Naive B cell (primary cell): Measurements from ENCODE around the gene WNT1. TPM values are rescaled to one million over a fixed set of nuclear protein-coding genes. Genes with fewer than 3 reads are reported as not detected.

ENCODE experiments used
- ATAC-seq, 2 donors: fragments of 150-1000 bp; cut with Tn5 transposase; 2 replicates each; pipeline ENCODE4 v1.10.0; 2021; ENCODE audit warnings: low read depth in 2 of 2, mild to moderate bottlenecking in 2 of 2, moderate library complexity in 2 of 2
- DNase-seq: peaks from one replicate; pipeline ENCODE4 v3.0.0; 2022
- H3K27ac Mint-ChIP-seq, 6 donors: one replicate each; pipeline ENCODE4 v1.8.0; 2020 to 2022; ENCODE audit warnings: mild to moderate bottlenecking in 6 of 6, mixed read lengths in 6 of 6, moderate library complexity in 5 of 6, inconsistent platforms in 2 of 6
- H3K27me3 Mint-ChIP-seq, 3 donors: one replicate each; pipeline ENCODE4 v1.8.0; 2021 to 2022; ENCODE audit warnings: mixed read lengths in 3 of 3, mild to moderate bottlenecking in 1 of 3
- H3K36me3 Mint-ChIP-seq, 2 donors: one replicate each; pipeline ENCODE4 v1.8.0; 2020 to 2022; ENCODE audit warnings: mixed read lengths in 2 of 2, inconsistent platforms in 1 of 2, mild to moderate bottlenecking in 1 of 2
- H3K4me1 Mint-ChIP-seq, 3 donors: one replicate each; pipeline ENCODE4 v1.8.0; 2020 to 2022; ENCODE audit warnings: mixed read lengths in 3 of 3, inconsistent platforms in 1 of 3, mild to moderate bottlenecking in 1 of 3, moderate library complexity in 1 of 3
- H3K4me3 Mint-ChIP-seq, 8 donors: one replicate each; pipeline ENCODE4 v1.8.0; 2020 to 2022; ENCODE audit warnings: mild to moderate bottlenecking in 8 of 8, mixed read lengths in 8 of 8, moderate library complexity in 8 of 8, inconsistent platforms in 2 of 8
- H3K9me3 Mint-ChIP-seq, 7 donors: one replicate each; pipeline ENCODE4 v1.8.0; 2020 to 2022; ENCODE audit warnings: mixed read lengths in 7 of 7, mild to moderate bottlenecking in 5 of 7, inconsistent platforms in 2 of 7, moderate library complexity in 1 of 7
- polyA plus RNA-seq, 6 donors: library from polyadenylated mRNA; unstranded; fragments of 300-500 nt; fragmentation: Illumina TruSeq; gene quantifications; one replicate each; pipeline ENCODE4 v1.2.3, GENCODE V29; 2021; ENCODE audit warnings: low read depth in 6 of 6

Gene WNT1
- polyA plus RNA-seq, 6 donors from 2014 or later = 0.23 TPM; not detected in 5

GRCh38 chr12:49024543-49024942 is 46.4 kb downstream of the WNT1 start:
- peaks cover 5 to 10% (median 10%) of the 10 kb centered on the region in 3 donors for H3K4me1 Mint-ChIP-seq
- no peaks in the 10 kb centered on the region for H3K27me3 Mint-ChIP-seq
- peaks cover 22 to 23% of the 10 kb centered on the region in 2 donors for H3K36me3 Mint-ChIP-seq
- ATAC-seq (no peak), DNase-seq (no peak)
- H3K4me3 Mint-ChIP-seq = no peak overlapping the region
- H3K9me3 Mint-ChIP-seq = no peaks in the 10 kb centered on the region
- peak overlapping the region in 2 of 6 donors; percentile 26 to 56 for H3K27ac Mint-ChIP-seq

- ATAC-seq (no peak), DNase-seq (no peak)
- peaks cover 22 to 23% of the 10 kb centered on the region in 2 donors for H3K36me3 Mint-ChIP-seq
- H3K4me3 Mint-ChIP-seq = no peak overlapping the region
- H3K4me1 Mint-ChIP-seq = peaks cover 0 to 5% (median 4%) of the 10 kb centered on the region in 3 donors
- H3K27ac Mint-ChIP-seq = no peak overlapping the region
- no peaks in the 10 kb centered on the region for H3K27me3 Mint-ChIP-seq
- H3K9me3 Mint-ChIP-seq = no peaks in the 10 kb centered on the region
These were observed 47.3 kb downstream of the WNT1 start for GRCh38 chr12:49025463-49025862.

- H3K4me1 Mint-ChIP-seq = peaks cover 2 to 5% (median 4%) of the 10 kb centered on the region in 3 donors
These were observed 48.0 kb downstream of the WNT1 start for GRCh38 chr12:49026101-49026500.

GRCh38 chr12:49026678-49027480 is 48.8 kb downstream of the WNT1 start:
- H3K27ac Mint-ChIP-seq = peak overlapping the region in 2 of 6 donors; percentile 28 to 85

More at GRCh38 chr12:49026101-49026500, 48.0 kb downstream of the WNT1 start:
- ATAC-seq (no peak), DNase-seq (no peak)
- H3K4me3 Mint-ChIP-seq = no peak overlapping the region
- no peaks in the 10 kb centered on the region for H3K9me3 Mint-ChIP-seq
- peak overlapping the region in 1 of 6 donors; percentile 44 for H3K27ac Mint-ChIP-seq
- H3K27me3 Mint-ChIP-seq = no peaks in the 10 kb centered on the region
- H3K36me3 Mint-ChIP-seq = peaks cover 22 to 23% of the 10 kb centered on the region in 2 donors

DNA sequence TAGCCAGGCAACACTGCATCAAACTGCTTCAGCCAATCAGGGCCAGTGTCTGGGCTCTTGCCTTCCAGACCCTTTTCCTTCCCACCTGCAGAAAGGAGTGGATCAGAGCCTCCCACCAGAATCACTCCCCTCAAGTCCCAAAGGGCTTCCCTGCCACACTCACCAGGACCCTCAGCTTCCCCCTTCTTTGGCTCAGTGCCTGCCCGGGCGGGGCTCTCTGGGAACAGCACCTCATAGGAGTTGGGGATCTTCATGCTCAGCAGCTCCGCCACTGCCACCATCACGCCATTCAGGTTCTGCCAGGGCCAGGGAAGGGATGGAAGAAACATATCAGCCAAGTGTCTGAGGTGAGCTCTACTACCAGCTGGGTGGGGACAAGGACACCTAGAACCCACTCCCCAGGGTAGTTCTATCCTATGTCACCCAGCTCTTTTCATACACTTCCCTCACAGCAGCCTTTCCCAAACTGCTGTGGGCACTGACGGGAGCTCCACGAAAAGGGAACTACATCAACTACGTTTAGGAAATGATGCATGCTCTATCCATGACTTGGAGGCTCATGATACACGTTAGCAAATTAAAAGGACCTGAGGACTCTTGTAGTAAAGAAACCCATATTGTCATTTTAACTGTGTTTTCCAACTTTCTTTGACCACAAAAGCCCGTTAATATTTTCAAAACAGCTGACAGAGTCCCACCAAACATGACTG is 49.9 kb downstream of the WNT1 start:
- Mint-ChIP-seq H3K27ac (peak overlapping the region in 2 of 6 donors; percentile 2 to 28), H3K4me3 (peak overlapping the region in 1 of 8 donors; percentile 60), H3K4me1 (peaks cover 3 to 4% (median 4%) of the 10 kb centered on the region in 3 donors), H3K9me3 (no peaks in the 10 kb centered on the region), H3K36me3 (peaks cover 9 to 12% of the 10 kb centered on the region in 2 donors), H3K27me3 (no peaks in the 10 kb centered on the region)
- ATAC-seq (no peak), DNase-seq (no peak)

More at GRCh38 chr12:49026678-49027480, 48.8 kb downstream of the WNT1 start:
- Mint-ChIP-seq H3K27me3 (no peaks in the 10 kb centered on the region), H3K9me3 (no peaks in the 10 kb centered on the region), H3K4me3 (no peak overlapping the region), H3K36me3 (peaks cover 21 to 22% of the 10 kb centered on the region in 2 donors), H3K4me1 (peaks cover 4 to 5% (median 4%) of the 10 kb centered on the region in 3 donors)
- DNase-seq (no peak), ATAC-seq (no peak)

- H3K4me3 Mint-ChIP-seq = no peak overlapping the region
- H3K36me3 Mint-ChIP-seq = peaks cover 12 to 13% of the 10 kb centered on the region in 2 donors
- no peaks in the 10 kb centered on the region for H3K9me3 Mint-ChIP-seq
- no peaks in the 10 kb centered on the region for H3K27me3 Mint-ChIP-seq
- H3K27ac Mint-ChIP-seq = peak overlapping the region in 1 of 6 donors; percentile 74
- peaks cover 3 to 6% (median 4%) of the 10 kb centered on the region in 3 donors for H3K4me1 Mint-ChIP-seq
- ATAC-seq = no peak
- no peak for DNase-seq
These were observed 50.6 kb downstream of the WNT1 start for GRCh38 chr12:49028666-49029275.

GRCh38 chr12:49030119-49030518 is 52.0 kb downstream of the WNT1 start:
- no peaks in the 10 kb centered on the region for H3K9me3 Mint-ChIP-seq
- H3K4me1 Mint-ChIP-seq = peaks cover 3 to 5% (median 4%) of the 10 kb centered on the region in 3 donors
- H3K27me3 Mint-ChIP-seq = no peaks in the 10 kb centered on the region
- H3K27ac Mint-ChIP-seq = peak overlapping the region in 1 of 6 donors; percentile 80
- no peak overlapping the region for H3K4me3 Mint-ChIP-seq
- DNase-seq = no peak
- no peak for ATAC-seq
- H3K36me3 Mint-ChIP-seq = peaks cover 10 to 17% of the 10 kb centered on the region in 2 donors

- Mint-ChIP-seq H3K27me3 (no peaks in the 10 kb centered on the region), H3K4me1 (peaks cover under 1 to 5% (median 4%) of the 10 kb centered on the region in 3 donors), H3K4me3 (peak overlapping the region in 1 of 8 donors; percentile 40), H3K9me3 (no peaks in the 10 kb centered on the region), H3K36me3 (peaks cover 5 to 17% of the 10 kb centered on the region in 2 donors), H3K27ac (peak overlapping the region in 2 of 6 donors; percentile 79 to 89)
- ATAC-seq (no peak), DNase-seq (no peak)
These were observed 52.8 kb downstream of the WNT1 start for GRCh38 chr12:49030714-49031572.

DNA sequence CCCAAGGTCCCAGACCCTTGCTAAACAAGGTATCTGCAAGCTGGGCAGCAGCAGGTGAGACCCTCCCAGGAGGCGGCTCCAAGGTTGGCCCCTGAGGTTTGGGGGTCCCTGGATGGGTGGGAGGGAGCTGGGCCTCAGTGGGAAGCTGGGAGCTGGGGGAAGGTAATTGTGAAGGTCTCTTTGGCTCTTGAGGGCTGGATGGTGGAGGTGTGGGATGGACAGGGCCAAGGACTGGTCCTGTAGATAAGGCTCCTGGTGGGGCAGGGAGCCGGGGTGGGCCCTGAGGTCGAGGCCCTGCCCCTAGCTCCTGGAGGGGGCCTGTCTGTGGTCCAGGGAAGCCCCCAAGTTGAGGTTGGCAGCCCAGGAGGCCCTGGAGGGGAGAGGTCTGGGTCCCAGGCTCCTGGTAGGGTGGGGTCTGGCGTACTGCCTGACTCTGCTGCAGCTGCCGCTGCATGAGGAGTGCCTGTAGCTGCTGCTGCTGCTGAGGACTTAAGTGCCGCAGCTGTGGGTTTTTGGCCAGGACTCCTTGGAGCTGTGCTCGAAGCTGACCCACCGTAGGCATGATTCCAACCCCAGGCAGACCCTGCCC is 53.5 kb downstream of the WNT1 start:
- Mint-ChIP-seq H3K27ac (peak overlapping the region in 1 of 6 donors; percentile 36), H3K4me3 (no peak overlapping the region), H3K27me3 (no peaks in the 10 kb centered on the region), H3K9me3 (no peaks in the 10 kb centered on the region), H3K36me3 (peaks cover 0 to 20% of the 10 kb centered on the region in 2 donors), H3K4me1 (peaks cover 0 to 6% (median 5%) of the 10 kb centered on the region in 3 donors)
- DNase-seq (no peak), ATAC-seq (no peak)

Other genes with a start within 250 kb of the WNT1 start
- not detected for gene ADCY6, start 189.2 kb upstream of the WNT1 start, polyA plus RNA-seq
- 1 to 10 TPM in 1 of 6 donors, under 1 TPM in 2, not detected in 3; 0.17 to 1.0 (median 0.23) TPM for gene CACNB3, start 159.8 kb upstream of the WNT1 start, polyA plus RNA-seq
- 10 to 100 TPM in 5 of 6 donors, 1 to 10 TPM in 1; 9.1 to 51.3 (median 29.9) TPM for gene DDX23, start 126.2 kb upstream of the WNT1 start, polyA plus RNA-seq
- 1 to 10 TPM; 2.0 to 3.8 (median 3.0) TPM for gene RND1, start 112.5 kb upstream of the WNT1 start, polyA plus RNA-seq
- gene FKBP11, start 52.8 kb upstream of the WNT1 start, polyA plus RNA-seq = 10 to 100 TPM; 29.3 to 35.6 (median 32.7) TPM
- gene ARF3, start 20.8 kb upstream of the WNT1 start, polyA plus RNA-seq = 10 to 100 TPM; 21.7 to 40.3 (median 25.8) TPM
- gene WNT10B, start 6.6 kb upstream of the WNT1 start, polyA plus RNA-seq = not detected
- under 1 TPM in 5 of 6 donors, not detected in 1; 0.12 to 0.52 (median 0.20) TPM for gene DDN, start 21.1 kb downstream of the WNT1 start, polyA plus RNA-seq
- gene PRKAG1, start 40.5 kb downstream of the WNT1 start, polyA plus RNA-seq = 10 to 100 TPM; 36.2 to 76.2 (median 52.1) TPM
- gene KMT2D, start 82.5 kb downstream of the WNT1 start, polyA plus RNA-seq = 10 to 100 TPM in 3 of 6 donors, 1 to 10 TPM in 3; 2.6 to 33.6 (median 9.7) TPM
- gene RHEBL1, start 91.7 kb downstream of the WNT1 start, polyA plus RNA-seq = 1 to 10 TPM; 4.5 to 8.6 (median 6.1) TPM
- gene DHH, start 116.5 kb downstream of the WNT1 start, polyA plus RNA-seq = not detected
- 10 to 100 TPM; 42.4 to 93.6 (median 59.1) TPM for gene LMBR1L, start 132.5 kb downstream of the WNT1 start, polyA plus RNA-seq
- 100 to 1,000 TPM; 355 to 614 (median 402) TPM for gene TUBA1B, start 153.1 kb downstream of the WNT1 start, polyA plus RNA-seq
- 100 to 1,000 TPM; 272 to 383 (median 304) TPM for gene TUBA1A, start 210.8 kb downstream of the WNT1 start, polyA plus RNA-seq